ENCODE results near the gene MRPL32. TPM values are rescaled to one million over a fixed set of nuclear protein-coding genes. Genes with fewer than 3 reads are reported as not detected.

MRPL32 gene
- total RNA-seq, 1 experiment from 2014 or later: 47.5 TPM

- ATAC-seq (no peak), DNase-seq (ENCODE audit: low read depth, low spot score) (no peak)
- no TSS peak for BruUV-seq (replicated peaks)
- ChIA-PET CTCF (no interaction called here), RAD21 (ENCODE audit: low non-redundant PET in 1 of 2, low total read pairs in 2 of 2, uncharacterized antibody in 2 of 2, unreplicated experiment in 2 of 2) (no interaction called here), POLR2A (no interaction called here)
- H3K9me2 ChIP-seq (ENCODE audit: insufficient read depth): no peaks in the 10 kb centered on the region
- no peak overlapping the region for H2AFZ ChIP-seq (ENCODE audit: low read depth, low read length, poor library complexity, severe bottlenecking)
- H3K4me1 ChIP-seq (ENCODE audit: control insufficient read depth in 1 of 2, insufficient read depth in 2 of 2, low read length in 2 of 2): no peaks in the 10 kb centered on the region
- intact Hi-C loops (cut with micrococcal nuclease): no loop called here
- H3K36me3 ChIP-seq (ENCODE audit: control insufficient read depth in 1 of 2, insufficient read depth in 2 of 2, low read length in 2 of 2): no peaks in the 10 kb centered on the region
- H3K9me3 ChIP-seq (ENCODE audit: control insufficient read depth in 1 of 2, insufficient read depth in 1 of 2, low read depth in 1 of 2, low read length in 2 of 2): no peaks in the 10 kb centered on the region
- no peaks in the 10 kb centered on the region for H3K27me3 ChIP-seq (ENCODE audit: insufficient read depth, low read length)
- H3K4me2 ChIP-seq (ENCODE audit: low read length): no peak overlapping the region
- no peak overlapping the region for H3K27ac ChIP-seq (ENCODE audit: low read depth, low read length)
- no peak overlapping the region for H3K4me3 ChIP-seq (replicated peaks in 1 of 2; ENCODE audit: low read depth in 1 of 2, low read length in 2 of 2)
- H4K20me1 ChIP-seq (ENCODE audit: insufficient read depth): no peaks in the 10 kb centered on the region
- TF ChIP-seq SP1 (IDR thresholded peaks at IDR 0.05; ENCODE audit: low read depth): no peak
- no peak for TF ChIP-seq TCF7L2 (IDR thresholded peaks at IDR 0.05; ENCODE audit: borderline replicate concordance, extremely low read depth, insufficient read depth, insufficient read length)
- TF ChIP-seq CTCF (IDR thresholded peaks at IDR 0.05 in 2 of 3, conservative IDR thresholded peaks at IDR 0.05 in 1 of 3; ENCODE audit: borderline replicate concordance in 1 of 3, insufficient read depth in 1 of 3, low read depth in 2 of 3, low read length in 2 of 3): no peak
- no peak for TF ChIP-seq POLR2A (IDR thresholded peaks at IDR 0.05; ENCODE audit: borderline replicate concordance, extremely low read depth, insufficient read depth, insufficient read length)
- no peak for TF ChIP-seq CEBPB (IDR thresholded peaks at IDR 0.05; ENCODE audit: low read depth)
- TF ChIP-seq JUND (IDR thresholded peaks at IDR 0.05): no peak
- no peak for TF ChIP-seq POLR2AphosphoS5 (IDR thresholded peaks at IDR 0.05; ENCODE audit: low read depth, low read length)
- TF ChIP-seq RAD21 (IDR thresholded peaks at IDR 0.05; ENCODE audit: low read depth): no peak
- TF ChIP-seq EZH2phosphoT487 (IDR thresholded peaks at IDR 0.05; ENCODE audit: borderline replicate concordance): no peak
- no peak for TF ChIP-seq SRF (IDR thresholded peaks at IDR 0.05; ENCODE audit: low read depth)
- TF ChIP-seq FOSL1 (IDR thresholded peaks at IDR 0.05; ENCODE audit: low read depth): no peak
- TF ChIP-seq CBX3 (IDR thresholded peaks at IDR 0.05; ENCODE audit: low read depth): no peak
- no peak for TF ChIP-seq ELF1 (IDR thresholded peaks at IDR 0.05; ENCODE audit: borderline replicate concordance, low read depth)
- TF ChIP-seq ZBTB33 (IDR thresholded peaks at IDR 0.05; ENCODE audit: extremely low read depth, insufficient replicate concordance, low read length): no peak
- no peak for TF ChIP-seq REST (IDR thresholded peaks at IDR 0.05; ENCODE audit: low read depth)
- TF ChIP-seq YY1 (IDR thresholded peaks at IDR 0.05; ENCODE audit: extremely low read depth, insufficient replicate concordance, low read depth, low read length): no peak
- no peak for TF ChIP-seq ZNF274 (IDR thresholded peaks at IDR 0.05; ENCODE audit: low read depth, low read length)
- no peak overlapping the region for H3K9ac ChIP-seq (ENCODE audit: low read length)
- no peaks in the 10 kb centered on the region for H3K79me2 ChIP-seq (ENCODE audit: insufficient read depth, low read length)
Measured at GRCh38 chr7:42953994-42954393, 21.8 kb downstream of the MRPL32 start.

Measured in HCT116 (cell line).